ENCODE data around the gene IFRD1. TPM values are rescaled to one million over a fixed set of nuclear protein-coding genes. Genes with fewer than 3 reads are reported as not detected.

IFRD1 gene
- total RNA-seq, 2 donors from 2014 or later, result 269 to 276 TPM

DNA sequence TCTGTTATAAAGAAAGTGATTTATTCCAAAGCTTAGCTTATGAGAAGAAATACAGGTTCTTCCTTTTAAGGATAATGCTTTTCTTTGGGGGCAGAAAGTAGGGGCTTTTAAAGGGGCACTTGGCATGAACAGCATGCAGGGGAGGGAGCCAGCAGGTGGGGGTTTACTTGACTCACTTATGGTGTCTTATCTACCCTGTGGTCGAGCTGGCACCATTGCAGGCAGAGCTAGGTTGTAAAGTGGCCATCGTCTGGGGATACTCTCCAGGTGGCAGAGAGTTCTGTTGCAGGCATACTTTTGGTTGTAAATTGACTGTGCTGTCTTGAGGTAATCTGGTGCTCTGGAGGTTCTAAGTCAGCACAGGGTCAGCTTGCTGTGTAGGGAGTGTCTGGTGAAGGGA is 26.3 kb upstream of the IFRD1 start:
- H3K9me3 ChIP-seq (ENCODE audit: control insufficient read depth, low read length, poor library complexity, severe bottlenecking), result no peaks in the 10 kb centered on the region
- no peak overlapping the region for H3K4me3 Mint-ChIP-seq
- peaks cover 12% of the 10 kb centered on the region for H3K4me1 Mint-ChIP-seq
- DNase-seq, result no peak
- peaks cover 7% of the 10 kb centered on the region for H3K36me3 Mint-ChIP-seq (ENCODE audit: low read depth)
- H3K27ac Mint-ChIP-seq, result no peak overlapping the region
- no peak for ATAC-seq
- peaks cover 12% of the 10 kb centered on the region for H3K27me3 Mint-ChIP-seq

DNA sequence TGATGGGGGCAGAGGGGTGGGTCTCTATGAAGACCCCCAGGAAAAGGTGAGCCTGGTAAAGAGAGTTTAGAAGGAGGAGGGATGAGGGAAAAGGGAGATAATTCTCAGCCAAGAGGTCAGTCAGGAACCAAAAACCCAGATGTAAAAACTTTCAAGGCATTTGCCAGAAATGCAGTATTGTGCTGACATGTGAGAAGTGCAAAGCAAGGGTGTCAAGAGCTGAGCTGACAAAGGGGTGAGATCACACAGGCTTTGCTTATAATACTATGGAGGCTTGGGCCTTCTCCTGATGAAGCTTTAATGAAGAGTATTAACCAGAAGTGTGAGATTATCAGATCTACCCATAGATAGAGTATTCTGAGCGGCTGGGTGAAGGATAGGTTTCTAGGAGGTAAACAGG is 22.3 kb upstream of the IFRD1 start:
- Mint-ChIP-seq H3K4me1 (no peaks in the 10 kb centered on the region), H3K27me3 (peaks cover 19% of the 10 kb centered on the region), H3K4me3 (no peak overlapping the region), H3K36me3 (ENCODE audit: low read depth) (peaks cover 7% of the 10 kb centered on the region), H3K27ac (no peak overlapping the region)
- H3K9me3 ChIP-seq (ENCODE audit: control insufficient read depth, low read length, poor library complexity, severe bottlenecking), result no peaks in the 10 kb centered on the region
- DNase-seq (no peak), ATAC-seq (no peak)

DNA sequence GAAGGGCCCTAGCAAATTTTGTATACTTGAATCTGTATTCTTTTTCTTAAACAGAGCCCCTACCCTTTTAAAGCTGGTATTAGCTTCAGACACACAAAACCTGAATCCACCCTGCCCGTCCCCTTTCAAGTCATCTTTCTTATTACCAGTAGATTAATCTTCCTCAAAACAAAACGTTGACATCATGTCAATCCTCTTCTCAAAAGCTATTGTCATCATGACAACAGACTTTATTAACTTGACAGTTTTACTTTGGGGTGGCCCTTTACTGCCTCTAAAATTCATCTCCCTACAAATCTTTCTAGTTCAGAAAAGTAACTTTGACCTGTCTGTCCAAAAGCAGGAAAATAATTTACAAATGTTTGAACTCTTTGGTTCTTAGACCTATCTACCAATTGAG is 21.5 kb upstream of the IFRD1 start:
- no peak for ATAC-seq
- no peaks in the 10 kb centered on the region for H3K4me1 Mint-ChIP-seq
- H3K36me3 Mint-ChIP-seq (ENCODE audit: low read depth), result peaks cover 7% of the 10 kb centered on the region
- peaks cover 19% of the 10 kb centered on the region for H3K27me3 Mint-ChIP-seq
- peak overlapping the region; percentile 66 for H3K4me3 Mint-ChIP-seq
- DNase-seq, result no peak
- H3K27ac Mint-ChIP-seq, result no peak overlapping the region
- H3K9me3 ChIP-seq (ENCODE audit: control insufficient read depth, low read length, poor library complexity, severe bottlenecking), result no peaks in the 10 kb centered on the region

DNA sequence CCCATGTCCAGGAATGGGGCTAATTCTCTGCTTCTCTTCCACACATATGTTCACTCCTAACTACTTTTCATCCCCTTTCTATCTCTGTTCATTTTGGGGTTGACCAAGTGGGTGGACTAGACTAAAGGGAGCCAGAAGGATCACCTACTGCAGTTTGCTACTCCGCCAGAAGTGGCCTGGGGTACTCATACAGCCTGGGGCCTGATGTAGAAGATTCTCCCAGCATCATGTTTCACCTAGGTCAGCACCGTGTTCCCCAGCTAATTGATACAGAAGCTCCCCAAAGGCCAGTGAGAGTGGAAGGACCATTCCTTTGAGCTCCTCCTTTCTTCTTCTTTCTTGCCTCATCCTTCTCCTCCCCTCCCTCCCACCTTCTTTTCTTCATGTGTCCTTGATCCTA is 19.6 kb upstream of the IFRD1 start:
- H3K36me3 Mint-ChIP-seq (ENCODE audit: low read depth), result peaks cover 7% of the 10 kb centered on the region
- DNase-seq (no peak), ATAC-seq (no peak)
- H3K27ac Mint-ChIP-seq, result no peak overlapping the region
- peaks cover 19% of the 10 kb centered on the region for H3K27me3 Mint-ChIP-seq
- no peaks in the 10 kb centered on the region for H3K9me3 ChIP-seq (ENCODE audit: control insufficient read depth, low read length, poor library complexity, severe bottlenecking)
- no peaks in the 10 kb centered on the region for H3K4me1 Mint-ChIP-seq
- H3K4me3 Mint-ChIP-seq, result no peak overlapping the region

DNA sequence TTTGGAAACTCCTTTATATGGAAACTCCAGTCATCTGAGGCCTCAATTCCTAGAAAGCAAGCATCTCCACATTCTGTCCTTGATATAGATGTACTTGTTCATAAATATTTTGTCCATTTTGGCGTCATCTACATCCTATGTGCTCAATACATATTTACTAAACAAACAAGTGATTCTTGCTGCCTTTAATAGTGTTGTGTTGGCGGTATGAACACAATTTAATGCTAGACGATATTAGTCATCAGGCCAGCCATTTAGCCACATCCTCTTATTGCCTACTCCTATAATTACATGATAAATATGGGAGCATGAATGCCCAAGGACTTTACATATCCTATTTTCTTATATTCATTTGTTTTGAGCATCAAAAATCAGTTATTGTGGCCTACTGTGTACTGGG is 18.5 kb upstream of the IFRD1 start:
- peaks cover 7% of the 10 kb centered on the region for H3K36me3 Mint-ChIP-seq (ENCODE audit: low read depth)
- ATAC-seq (no peak), DNase-seq (no peak)
- no peaks in the 10 kb centered on the region for H3K9me3 ChIP-seq (ENCODE audit: control insufficient read depth, low read length, poor library complexity, severe bottlenecking)
- no peak overlapping the region for H3K4me3 Mint-ChIP-seq
- peaks cover 19% of the 10 kb centered on the region for H3K27me3 Mint-ChIP-seq
- no peaks in the 10 kb centered on the region for H3K4me1 Mint-ChIP-seq
- H3K27ac Mint-ChIP-seq, result no peak overlapping the region

GRCh38 chr7:112433289-112433688 is 17.0 kb upstream of the IFRD1 start:
- peaks cover 16% of the 10 kb centered on the region for H3K27me3 Mint-ChIP-seq
- H3K4me1 Mint-ChIP-seq, result no peaks in the 10 kb centered on the region
- DNase-seq (no peak), ATAC-seq (no peak)
- H3K4me3 Mint-ChIP-seq, result no peak overlapping the region
- H3K9me3 ChIP-seq (ENCODE audit: control insufficient read depth, low read length, poor library complexity, severe bottlenecking), result no peaks in the 10 kb centered on the region
- peaks cover 6% of the 10 kb centered on the region for H3K36me3 Mint-ChIP-seq (ENCODE audit: low read depth)
- no peak overlapping the region for H3K27ac Mint-ChIP-seq

DNA sequence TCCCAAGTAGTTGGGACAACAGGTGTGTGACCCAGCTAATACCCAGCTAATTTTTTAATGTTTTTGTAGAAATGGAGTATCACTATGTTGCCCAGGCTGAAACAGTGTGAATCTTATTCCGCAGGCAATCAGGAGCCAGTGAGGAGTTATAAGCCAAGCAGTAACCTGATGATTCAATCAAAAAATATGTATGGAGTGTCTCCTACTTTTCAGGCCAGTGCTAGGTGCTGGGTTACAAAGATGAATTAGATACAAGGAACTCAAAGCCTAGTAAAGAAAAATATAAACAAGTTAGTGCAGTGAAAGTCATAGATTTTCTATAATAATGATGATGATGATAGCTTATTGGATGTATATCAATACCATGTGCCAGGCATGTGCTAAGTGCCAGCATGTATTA is 13.2 kb upstream of the IFRD1 start:
- Mint-ChIP-seq H3K4me1 (no peaks in the 10 kb centered on the region), H3K36me3 (ENCODE audit: low read depth) (peaks cover 6% of the 10 kb centered on the region), H3K27ac (no peak overlapping the region), H3K27me3 (peaks cover 7% of the 10 kb centered on the region), H3K4me3 (no peak overlapping the region)
- DNase-seq (no peak), ATAC-seq (no peak)
- no peaks in the 10 kb centered on the region for H3K9me3 ChIP-seq (ENCODE audit: control insufficient read depth, low read length, poor library complexity, severe bottlenecking)

DNA sequence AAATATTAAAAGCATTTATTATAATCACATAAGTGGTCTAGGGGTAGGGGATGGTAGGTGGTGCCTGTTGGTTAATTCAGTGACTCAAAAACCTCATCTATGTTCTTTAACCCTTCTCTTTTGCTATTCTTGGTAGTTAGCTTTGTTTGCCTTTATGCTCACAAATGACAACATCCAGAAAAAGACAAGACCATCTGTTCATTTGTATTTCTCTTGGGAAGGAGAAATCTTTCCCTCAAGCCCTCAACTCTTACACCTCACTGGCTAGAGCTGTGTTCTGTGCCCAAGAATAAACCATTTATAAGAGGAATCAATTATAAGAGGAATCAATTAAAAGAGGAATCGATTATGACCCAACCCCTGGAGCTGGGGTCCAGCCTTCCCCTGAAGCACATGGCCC is 10.8 kb upstream of the IFRD1 start:
- Mint-ChIP-seq H3K4me3 (no peak overlapping the region), H3K36me3 (ENCODE audit: low read depth) (peaks cover 6% of the 10 kb centered on the region), H3K27me3 (peaks cover 7% of the 10 kb centered on the region), H3K4me1 (no peaks in the 10 kb centered on the region), H3K27ac (no peak overlapping the region)
- H3K9me3 ChIP-seq (ENCODE audit: control insufficient read depth, low read length, poor library complexity, severe bottlenecking), result no peaks in the 10 kb centered on the region
- DNase-seq (no peak), ATAC-seq (no peak)

DNA sequence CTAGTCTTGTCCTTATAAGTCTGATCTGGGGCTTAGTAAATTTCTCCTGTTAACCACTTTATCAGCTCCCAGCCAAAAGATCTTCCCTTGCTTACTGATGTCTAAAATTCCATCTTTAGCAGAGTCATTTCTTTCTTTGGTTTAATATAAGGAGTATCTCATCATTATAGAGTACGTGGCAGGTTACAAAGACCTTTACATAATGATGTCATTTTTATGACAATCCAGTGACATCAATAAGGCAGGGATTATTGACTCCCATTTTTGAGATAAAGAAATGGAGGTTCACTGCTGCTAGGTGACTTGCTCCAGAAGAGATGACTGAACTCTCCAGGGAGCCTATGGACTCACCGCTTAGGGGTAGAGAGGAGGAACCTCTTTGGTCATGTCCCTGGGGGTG is 8.1 kb upstream of the IFRD1 start:
- Mint-ChIP-seq H3K4me1 (peaks cover 4% of the 10 kb centered on the region), H3K4me3 (no peak overlapping the region), H3K36me3 (ENCODE audit: low read depth) (peaks cover 8% of the 10 kb centered on the region), H3K27ac (no peak overlapping the region), H3K27me3 (peaks cover 4% of the 10 kb centered on the region)
- ATAC-seq, result no peak
- no peak for DNase-seq
- no peaks in the 10 kb centered on the region for H3K9me3 ChIP-seq (ENCODE audit: control insufficient read depth, low read length, poor library complexity, severe bottlenecking)

DNA sequence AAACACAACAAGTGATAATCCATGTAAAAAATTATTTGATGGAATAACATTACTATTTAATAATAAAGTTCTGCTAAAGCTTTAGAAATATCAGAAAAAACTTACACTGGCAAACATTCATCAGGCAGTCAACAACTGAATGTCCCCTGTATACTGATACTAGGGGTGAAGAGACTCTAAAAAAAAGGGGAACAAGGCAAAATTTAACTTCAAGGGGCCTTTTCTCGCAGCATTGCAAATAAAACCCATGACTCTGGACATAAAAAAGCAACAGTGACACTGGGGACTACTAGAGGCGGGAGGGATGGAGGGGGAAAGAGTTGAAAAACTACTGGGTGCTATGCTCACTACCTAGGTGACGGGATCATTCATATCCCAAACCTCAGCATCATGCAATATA is 5.8 kb upstream of the IFRD1 start:
- ATAC-seq, result no peak
- H3K9me3 ChIP-seq (ENCODE audit: control insufficient read depth, low read length, poor library complexity, severe bottlenecking), result no peaks in the 10 kb centered on the region
- H3K27ac Mint-ChIP-seq, result no peak overlapping the region
- no peak overlapping the region for H3K4me3 Mint-ChIP-seq
- no peaks in the 10 kb centered on the region for H3K27me3 Mint-ChIP-seq
- peaks cover 4% of the 10 kb centered on the region for H3K36me3 Mint-ChIP-seq (ENCODE audit: low read depth)
- peaks cover 14% of the 10 kb centered on the region for H3K4me1 Mint-ChIP-seq
- no peak for DNase-seq

GRCh38 chr7:112446431-112446830 is 3.8 kb upstream of the IFRD1 start:
- no peak for ATAC-seq
- Mint-ChIP-seq H3K27ac (peak overlapping the region; percentile 80), H3K27me3 (no peaks in the 10 kb centered on the region), H3K4me1 (peaks cover 28% of the 10 kb centered on the region), H3K36me3 (ENCODE audit: low read depth) (peaks cover 7% of the 10 kb centered on the region), H3K4me3 (no peak overlapping the region)
- H3K9me3 ChIP-seq (ENCODE audit: control insufficient read depth, low read length, poor library complexity, severe bottlenecking), result no peaks in the 10 kb centered on the region
- DNase-seq, result no peak

DNA sequence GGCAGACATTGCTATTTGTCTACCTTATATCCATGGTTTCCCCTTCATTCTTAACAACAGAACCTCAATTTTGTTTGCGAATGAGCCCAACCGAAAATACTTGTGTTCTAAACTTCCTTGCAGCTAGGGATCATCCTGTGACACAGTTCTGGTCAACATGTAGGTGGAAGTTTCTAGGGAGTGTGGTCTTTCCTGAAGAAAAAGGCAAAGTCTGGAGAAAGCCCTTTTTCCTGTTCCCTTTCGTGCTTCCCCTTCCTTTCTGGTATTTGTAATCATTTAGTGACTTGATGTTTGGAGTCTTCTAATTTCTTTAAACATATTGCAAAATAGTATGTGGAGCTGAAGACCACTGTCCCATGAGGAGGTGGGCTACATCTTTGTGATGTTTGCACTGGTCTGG is 2.9 kb upstream of the IFRD1 start:
- H3K27me3 Mint-ChIP-seq, result no peaks in the 10 kb centered on the region
- DNase-seq, result no peak
- H3K36me3 Mint-ChIP-seq (ENCODE audit: low read depth), result peaks cover 7% of the 10 kb centered on the region
- no peak overlapping the region for H3K27ac Mint-ChIP-seq
- H3K4me1 Mint-ChIP-seq, result peaks cover 33% of the 10 kb centered on the region
- no peak overlapping the region for H3K4me3 Mint-ChIP-seq
- H3K9me3 ChIP-seq (ENCODE audit: control insufficient read depth, low read length, poor library complexity, severe bottlenecking), result no peaks in the 10 kb centered on the region
- ATAC-seq, result no peak

GRCh38 chr7:112448381-112448780 is 1.9 kb upstream of the IFRD1 start:
- H3K4me1 Mint-ChIP-seq, result peaks cover 38% of the 10 kb centered on the region
- no peaks in the 10 kb centered on the region for H3K27me3 Mint-ChIP-seq
- peak overlapping the region; percentile 99 for H3K27ac Mint-ChIP-seq
- peaks cover 7% of the 10 kb centered on the region for H3K36me3 Mint-ChIP-seq (ENCODE audit: low read depth)
- H3K4me3 Mint-ChIP-seq, result no peak overlapping the region
- DNase-seq (no peak), ATAC-seq (no peak)
- no peaks in the 10 kb centered on the region for H3K9me3 ChIP-seq (ENCODE audit: control insufficient read depth, low read length, poor library complexity, severe bottlenecking)

DNA sequence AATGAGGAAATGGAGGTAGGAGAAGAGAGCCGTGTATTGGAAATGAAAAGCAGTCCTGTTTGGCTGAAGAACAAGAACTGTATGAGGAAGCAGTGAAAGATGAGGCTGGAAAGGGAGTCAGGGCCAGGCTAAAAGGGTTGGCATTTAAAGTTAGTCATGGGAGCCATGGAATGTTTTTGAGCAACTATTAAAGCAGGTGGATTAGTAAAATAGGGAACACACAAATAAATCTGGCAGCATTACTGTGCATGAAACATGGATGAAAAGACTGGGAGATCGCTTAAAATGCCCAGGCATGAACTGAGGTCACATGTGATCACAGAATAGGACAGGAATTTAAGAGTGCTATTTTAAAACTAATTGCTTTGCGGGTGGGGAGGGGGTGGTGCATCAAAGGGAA is 1.4 kb upstream of the IFRD1 start:
- ATAC-seq (no peak), DNase-seq (no peak)
- Mint-ChIP-seq H3K27me3 (no peaks in the 10 kb centered on the region), H3K4me3 (peak overlapping the region; percentile 100), H3K27ac (peak overlapping the region; percentile 99), H3K4me1 (peaks cover 39% of the 10 kb centered on the region), H3K36me3 (ENCODE audit: low read depth) (peaks cover 7% of the 10 kb centered on the region)
- no peaks in the 10 kb centered on the region for H3K9me3 ChIP-seq (ENCODE audit: control insufficient read depth, low read length, poor library complexity, severe bottlenecking)

GRCh38 chr7:112449353-112449752 is 907 bp upstream of the IFRD1 start:
- H3K4me3 Mint-ChIP-seq, result peak overlapping the region; percentile 100
- peaks cover 39% of the 10 kb centered on the region for H3K4me1 Mint-ChIP-seq
- peak overlapping the region; percentile 99 for H3K27ac Mint-ChIP-seq
- peaks cover 7% of the 10 kb centered on the region for H3K36me3 Mint-ChIP-seq (ENCODE audit: low read depth)
- no peaks in the 10 kb centered on the region for H3K9me3 ChIP-seq (ENCODE audit: control insufficient read depth, low read length, poor library complexity, severe bottlenecking)
- ATAC-seq (no peak), DNase-seq (peak in 1 of 3 donors; percentile 21)
- no peaks in the 10 kb centered on the region for H3K27me3 Mint-ChIP-seq
